H1 (cell line): ENCODE measurements around the gene BTNL8. TPM values are rescaled to one million over a fixed set of nuclear protein-coding genes. Genes with fewer than 3 reads are reported as not detected.

Experiments
- ASH2L ChIP-seq: fragments of 200-600, 300-600 bp; sonication (generic); IDR thresholded peaks from one replicate; pipeline ENCODE4 v1.7.1; 2017; ENCODE audit warnings: low read length
- CHD7 ChIP-seq: fragments of 300-600 bp; sonication (generic); IDR thresholded peaks from 2 replicates; pipeline ENCODE4 v1.7.1; 2012; ENCODE audit warnings: low read length, moderate library complexity, mild to moderate bottlenecking, inconsistent platforms; ENCODE audit not compliant: insufficient replicate concordance
- NRF1 ChIP-seq: IDR thresholded peaks from 2 replicates; pipeline ENCODE4 v1.6.1; 2011; ENCODE audit warnings: mild to moderate bottlenecking, low read depth, low read length, improper control_type of control experiment
- polyA plus RNA-seq, 7 experiments: library from polyadenylated mRNA; depleted of rRNA in 3 of 7; stranded (reverse) in 5 of 7; unstranded in 2 of 7; fragments of >200 nt in 5 of 7; fragments of 200-250 nt in 2 of 7; gene quantifications; 1 replicate in 5 of 7; 2 replicates in 1 of 7; 4 replicates in 1 of 7; pipeline versions ENCODE4 v1.2.1 to v1.2.3, GENCODE V29; 2011 to 2013; ENCODE audit warnings: missing spikeins in 2 of 7, mixed read lengths in 2 of 7
- total RNA-seq: library from RNA; stranded (reverse); fragmentation: NEBNext Ultra II Directional; extraction: Animal tissue kit (Norgen Biotek cat#: 25700); gene quantifications from 2 replicates; pipeline ENCODE4 v1.2.1, GENCODE V29; 2021

The BTNL8 gene
- total and polyA plus RNA-seq, 2 of the 8 experiments (the other 6 are each of a cell fraction or from before 2014, with no cell fraction given): 0.32 to 0.48 TPM

- TF ChIP-seq CHD7 (no peak), ASH2L (no peak), NRF1 (no peak)
These were observed 11.8 kb downstream of the BTNL8 start (continued) for GRCh38 chr5:180910735-180911134.
